ENCODE measurements around the gene OTUB2.

The OTUB2 gene

GRCh38 chr14:94040796-94041195 lies 14.7 kb downstream of the OTUB2 start:
- no peak overlapping the region for H2AFZ ChIP-seq (ENCODE audit: low read length)
- no CpG with 5 or more reads among the region's 13 CpGs for WGBS, 2 donors (ENCODE audit: extremely low coverage in 2 of 2, insufficient read length in 2 of 2, insufficient replicate concordance in 1 of 2)
- H4K8ac ChIP-seq (ENCODE audit: low read depth, low read length), result peak overlapping the region; percentile 87

GRCh38 chr14:94041551-94042346 lies 15.6 kb downstream of the OTUB2 start:
- Histone ChIP-seq H3K79me1 (ENCODE audit: low read depth, low read length) (peaks cover 2% of the 10 kb centered on the region), H2BK12ac (ENCODE audit: low read length) (no peak overlapping the region), H2AFZ (ENCODE audit: low read length) (no peak overlapping the region), H3K14ac (ENCODE audit: low read length) (no peak overlapping the region), H3K27ac (replicated peaks; ENCODE audit: low read length) (no peak overlapping the region), H2BK15ac (ENCODE audit: low read length) (no peak overlapping the region), H3K4me3 (ENCODE audit: low read length in 2 of 2) (no peak overlapping the region), H3K36me3 (replicated peaks in 1 of 2; ENCODE audit: control insufficient read depth in 2 of 2, insufficient read depth in 2 of 2, low read length in 2 of 2) (peaks cover 18 to 36% of the 10 kb centered on the region in 2 donors), H3K4me2 (ENCODE audit: insufficient read depth, low read length, poor library complexity, severe bottlenecking) (no peak overlapping the region), H3K18ac (ENCODE audit: low read length) (no peak overlapping the region), H3K4ac (ENCODE audit: low read length) (no peak overlapping the region), H3K27me3 (ENCODE audit: control insufficient read depth in 3 of 3, insufficient read depth in 3 of 3, low read depth in 1 of 3, low read length in 3 of 3) (no peaks in the 10 kb centered on the region), H3K9me3 (replicated peaks in 1 of 2; ENCODE audit: control insufficient read depth in 2 of 2, insufficient read depth in 1 of 2, low read depth in 1 of 2, low read length in 2 of 2) (no peaks in the 10 kb centered on the region), H2BK5ac (ENCODE audit: low read length) (no peak overlapping the region), H4K91ac (ENCODE audit: low read depth, low read length, poor library complexity) (no peak overlapping the region), H3K9ac (ENCODE audit: low read depth, low read length, poor library complexity) (no peak overlapping the region), H3K23ac (ENCODE audit: low read depth, low read length, poor library complexity) (peak overlapping the region; percentile 46), H3K4me1 (ENCODE audit: control insufficient read depth in 2 of 2, insufficient read depth in 1 of 2, low read depth in 1 of 2, low read length in 2 of 2) (peaks cover 0 to 2% of the 10 kb centered on the region in 2 donors), H2AK5ac (ENCODE audit: low read depth, low read length) (no peak overlapping the region), H4K8ac (ENCODE audit: low read depth, low read length) (peak overlapping the region; percentile 4), H2BK120ac (ENCODE audit: low read depth, low read length) (no peak overlapping the region)
- no peak for DNase-seq (ENCODE audit: low spot score)
- no CpG with 5 or more reads among the region's 18 CpGs for WGBS, 2 donors (ENCODE audit: extremely low coverage in 2 of 2, insufficient read length in 2 of 2, insufficient replicate concordance in 1 of 2)

More at GRCh38 chr14:94040796-94041195, 14.7 kb downstream of the OTUB2 start:
- Histone ChIP-seq H3K27me3 (ENCODE audit: control insufficient read depth in 3 of 3, insufficient read depth in 3 of 3, low read depth in 1 of 3, low read length in 3 of 3) (no peaks in the 10 kb centered on the region), H3K9ac (ENCODE audit: low read depth, low read length, poor library complexity) (peak overlapping the region; percentile 54), H2BK5ac (ENCODE audit: low read length) (no peak overlapping the region), H3K36me3 (replicated peaks in 1 of 2; ENCODE audit: control insufficient read depth in 2 of 2, insufficient read depth in 2 of 2, low read length in 2 of 2) (peaks cover 13 to 27% of the 10 kb centered on the region in 2 donors), H3K4ac (ENCODE audit: low read length) (no peak overlapping the region), H3K4me1 (ENCODE audit: control insufficient read depth in 2 of 2, insufficient read depth in 1 of 2, low read depth in 1 of 2, low read length in 2 of 2) (peaks cover 0 to 2% of the 10 kb centered on the region in 2 donors), H3K23ac (ENCODE audit: low read depth, low read length, poor library complexity) (peak overlapping the region; percentile 40), H3K4me2 (ENCODE audit: insufficient read depth, low read length, poor library complexity, severe bottlenecking) (no peak overlapping the region), H2BK12ac (ENCODE audit: low read length) (no peak overlapping the region), H3K4me3 (ENCODE audit: low read length in 2 of 2) (no peak overlapping the region), H2BK120ac (ENCODE audit: low read depth, low read length) (no peak overlapping the region), H2AK5ac (ENCODE audit: low read depth, low read length) (no peak overlapping the region), H3K14ac (ENCODE audit: low read length) (peak overlapping the region; percentile 25), H3K79me1 (ENCODE audit: low read depth, low read length) (peaks cover 2% of the 10 kb centered on the region), H3K18ac (ENCODE audit: low read length) (peak overlapping the region; percentile 17), H2BK15ac (ENCODE audit: low read length) (no peak overlapping the region), H4K91ac (ENCODE audit: low read depth, low read length, poor library complexity) (no peak overlapping the region), H3K27ac (replicated peaks; ENCODE audit: low read length) (no peak overlapping the region), H3K9me3 (replicated peaks in 1 of 2; ENCODE audit: control insufficient read depth in 2 of 2, insufficient read depth in 1 of 2, low read depth in 1 of 2, low read length in 2 of 2) (no peaks in the 10 kb centered on the region)
- DNase-seq (ENCODE audit: low spot score), result no peak

- peak overlapping the region; percentile 59 for H3K18ac ChIP-seq (ENCODE audit: low read length)
- H3K4me1 ChIP-seq (ENCODE audit: control insufficient read depth in 2 of 2, insufficient read depth in 1 of 2, low read depth in 1 of 2, low read length in 2 of 2), result peaks cover 0 to 2% of the 10 kb centered on the region in 2 donors
- no peak overlapping the region for H2AFZ ChIP-seq (ENCODE audit: low read length)
- peak overlapping the region; percentile 47 for H3K14ac ChIP-seq (ENCODE audit: low read length)
- no peak overlapping the region for H2BK12ac ChIP-seq (ENCODE audit: low read length)
- no peak overlapping the region for H4K8ac ChIP-seq (ENCODE audit: low read depth, low read length)
- H3K9ac ChIP-seq (ENCODE audit: low read depth, low read length, poor library complexity), result peak overlapping the region; percentile 63
- no peak overlapping the region for H2BK5ac ChIP-seq (ENCODE audit: low read length)
- H2BK15ac ChIP-seq (ENCODE audit: low read length), result no peak overlapping the region
- peaks cover 26 to 44% of the 10 kb centered on the region in 2 donors for H3K36me3 ChIP-seq (replicated peaks in 1 of 2; ENCODE audit: control insufficient read depth in 2 of 2, insufficient read depth in 2 of 2, low read length in 2 of 2)
- no peak overlapping the region for H3K27ac ChIP-seq (replicated peaks; ENCODE audit: low read length)
- peaks cover 2% of the 10 kb centered on the region for H3K79me1 ChIP-seq (ENCODE audit: low read depth, low read length)
- no peak overlapping the region for H3K4ac ChIP-seq (ENCODE audit: low read length)
- H3K9me3 ChIP-seq (replicated peaks in 1 of 2; ENCODE audit: control insufficient read depth in 2 of 2, insufficient read depth in 1 of 2, low read depth in 1 of 2, low read length in 2 of 2), result no peaks in the 10 kb centered on the region
- H2AK5ac ChIP-seq (ENCODE audit: low read depth, low read length), result no peak overlapping the region
- no peak overlapping the region for H4K91ac ChIP-seq (ENCODE audit: low read depth, low read length, poor library complexity)
- no peak overlapping the region for H2BK120ac ChIP-seq (ENCODE audit: low read depth, low read length)
- H3K4me3 ChIP-seq (ENCODE audit: low read length in 2 of 2), result no peak overlapping the region
- no peaks in the 10 kb centered on the region for H3K27me3 ChIP-seq (ENCODE audit: control insufficient read depth in 3 of 3, insufficient read depth in 3 of 3, low read depth in 1 of 3, low read length in 3 of 3)
- H3K4me2 ChIP-seq (ENCODE audit: insufficient read depth, low read length, poor library complexity, severe bottlenecking), result no peak overlapping the region
- no CpG with 5 or more reads among the region's 12 CpGs for whole genome bisulfite sequencing, 2 donors (ENCODE audit: extremely low coverage in 2 of 2, insufficient read length in 2 of 2, insufficient replicate concordance in 1 of 2)
- DNase-seq (ENCODE audit: low spot score), result no peak
- no peak overlapping the region for H3K23ac ChIP-seq (ENCODE audit: low read depth, low read length, poor library complexity)
These were observed 16.4 kb downstream of the OTUB2 start for GRCh38 chr14:94042433-94043091.

GRCh38 chr14:94043111-94043755 lies 17.1 kb downstream of the OTUB2 start:
- no peak overlapping the region for H2AK5ac ChIP-seq (ENCODE audit: low read depth, low read length)
- no CpG with 5 or more reads among the region's 13 CpGs for whole genome bisulfite sequencing, 2 donors (ENCODE audit: extremely low coverage in 2 of 2, insufficient read length in 2 of 2, insufficient replicate concordance in 1 of 2)

More at GRCh38 chr14:94043111-94043755, 17.1 kb downstream of the OTUB2 start:
- no peak for DNase-seq (ENCODE audit: low spot score)
- Histone ChIP-seq H3K4me1 (ENCODE audit: control insufficient read depth in 2 of 2, insufficient read depth in 1 of 2, low read depth in 1 of 2, low read length in 2 of 2) (peaks cover 0 to 2% of the 10 kb centered on the region in 2 donors), H3K36me3 (replicated peaks in 1 of 2; ENCODE audit: control insufficient read depth in 2 of 2, insufficient read depth in 2 of 2, low read length in 2 of 2) (peaks cover 23 to 51% of the 10 kb centered on the region in 2 donors), H3K14ac (ENCODE audit: low read length) (no peak overlapping the region), H3K79me1 (ENCODE audit: low read depth, low read length) (peaks cover 2% of the 10 kb centered on the region), H3K4me2 (ENCODE audit: insufficient read depth, low read length, poor library complexity, severe bottlenecking) (no peak overlapping the region), H4K91ac (ENCODE audit: low read depth, low read length, poor library complexity) (no peak overlapping the region), H2BK15ac (ENCODE audit: low read length) (no peak overlapping the region), H3K23ac (ENCODE audit: low read depth, low read length, poor library complexity) (no peak overlapping the region), H3K9me3 (replicated peaks in 1 of 2; ENCODE audit: control insufficient read depth in 2 of 2, insufficient read depth in 1 of 2, low read depth in 1 of 2, low read length in 2 of 2) (no peaks in the 10 kb centered on the region), H3K4ac (ENCODE audit: low read length) (no peak overlapping the region), H4K8ac (ENCODE audit: low read depth, low read length) (no peak overlapping the region), H3K4me3 (ENCODE audit: low read length in 2 of 2) (no peak overlapping the region), H3K27ac (replicated peaks; ENCODE audit: low read length) (no peak overlapping the region), H3K9ac (ENCODE audit: low read depth, low read length, poor library complexity) (no peak overlapping the region), H2BK120ac (ENCODE audit: low read depth, low read length) (no peak overlapping the region), H2AFZ (ENCODE audit: low read length) (no peak overlapping the region), H3K27me3 (ENCODE audit: control insufficient read depth in 3 of 3, insufficient read depth in 3 of 3, low read depth in 1 of 3, low read length in 3 of 3) (no peaks in the 10 kb centered on the region), H3K18ac (ENCODE audit: low read length) (peak overlapping the region; percentile 21), H2BK5ac (ENCODE audit: low read length) (no peak overlapping the region), H2BK12ac (ENCODE audit: low read length) (no peak overlapping the region)

Measured in neuronal stem cell (in vitro differentiated cells).